PFSK-1 (cell line): ENCODE results near the gene VILL.

Source experiments
- FOXP2 ChIP-seq: optimal IDR thresholded peaks from 2 replicates; pipeline ENCODE3; 2011; ENCODE audit warnings: borderline replicate concordance, control low read depth, inconsistent platforms; ENCODE audit not compliant: insufficient read depth; ENCODE audit errors: extremely low read length, extremely low read depth
- POLR2AphosphoS5 ChIP-seq: IDR thresholded peaks from 2 replicates; pipeline ENCODE4 v1.6.1; 2012; ENCODE audit warnings: low read depth, mild to moderate bottlenecking, control low read depth, low read length, moderate library complexity
- REST ChIP-seq, 2 experiments: IDR thresholded peaks; 2 replicates each; pipeline versions ENCODE4 v1.6.1 to v1.8.0; 2011 to 2012; ENCODE audit warnings: low read depth in 2 of 2, low read length in 2 of 2, control low read depth in 1 of 2, inconsistent platforms in 1 of 2, mild to moderate bottlenecking in 1 of 2, moderate library complexity in 1 of 2; ENCODE audit not compliant: insufficient read depth in 1 of 2
- SIN3A ChIP-seq: IDR thresholded peaks from 2 replicates; pipeline ENCODE4 v1.6.1; 2012; ENCODE audit warnings: mild to moderate bottlenecking, low read length, moderate library complexity, borderline replicate concordance; ENCODE audit not compliant: insufficient read depth
- TAF1 ChIP-seq: IDR thresholded peaks from 2 replicates; pipeline ENCODE4 v1.6.1; 2012; ENCODE audit warnings: low read length, control low read depth, borderline replicate concordance; ENCODE audit not compliant: insufficient read depth

Gene VILL

DNA sequence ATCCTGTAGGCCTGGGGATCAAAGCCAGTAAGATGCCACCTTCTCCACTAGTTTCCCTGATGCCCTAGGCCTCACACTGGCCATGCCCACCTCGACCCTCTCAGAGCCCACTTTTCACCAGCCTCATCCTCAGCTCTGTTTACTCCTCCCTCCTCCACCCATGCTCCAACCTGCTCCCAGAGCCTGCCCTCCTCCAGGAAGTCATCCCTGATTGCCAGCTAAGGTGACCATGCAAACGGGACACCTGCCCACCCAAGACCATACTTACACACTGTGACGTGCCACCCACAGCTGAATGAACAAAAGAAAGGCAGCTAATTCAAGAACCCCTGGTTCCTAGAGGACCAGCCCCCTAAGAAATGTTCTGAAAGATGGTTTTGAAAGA is 29.7 kb downstream of the VILL start:
- TF ChIP-seq TAF1 (no peak), POLR2AphosphoS5 (no peak), FOXP2 (no peak), REST (IDR thresholded peaks at IDR 0.05; ENCODE audit: insufficient read depth in 1 of 2, low read depth in 2 of 2, low read length in 2 of 2) (no peak), SIN3A (no peak)

DNA sequence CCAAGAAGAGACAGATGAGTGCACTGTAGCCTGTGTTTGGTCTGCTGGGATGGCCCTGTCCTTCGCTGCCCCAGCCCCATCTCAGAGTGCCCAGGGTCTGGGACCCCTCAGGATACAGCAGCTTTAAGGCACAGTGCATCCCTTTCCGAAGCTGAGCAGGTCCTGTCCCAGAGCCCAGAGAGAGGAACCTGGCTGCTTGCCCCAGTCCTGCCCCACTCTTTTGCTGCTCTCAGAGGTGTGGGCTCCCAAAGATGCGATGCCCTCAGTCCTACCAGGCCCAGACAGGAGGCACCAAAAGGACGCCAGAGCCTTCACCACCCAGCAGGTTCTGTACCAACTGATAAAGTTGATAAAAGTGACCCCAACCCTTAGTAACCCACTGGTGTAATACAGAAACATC is 30.6 kb downstream of the VILL start:
- no peak for TF ChIP-seq REST (IDR thresholded peaks at IDR 0.05; ENCODE audit: insufficient read depth in 1 of 2, low read depth in 2 of 2, low read length in 2 of 2)
- no peak for TF ChIP-seq POLR2AphosphoS5
- no peak for TF ChIP-seq FOXP2
- TF ChIP-seq TAF1: no peak
- TF ChIP-seq SIN3A: no peak

DNA sequence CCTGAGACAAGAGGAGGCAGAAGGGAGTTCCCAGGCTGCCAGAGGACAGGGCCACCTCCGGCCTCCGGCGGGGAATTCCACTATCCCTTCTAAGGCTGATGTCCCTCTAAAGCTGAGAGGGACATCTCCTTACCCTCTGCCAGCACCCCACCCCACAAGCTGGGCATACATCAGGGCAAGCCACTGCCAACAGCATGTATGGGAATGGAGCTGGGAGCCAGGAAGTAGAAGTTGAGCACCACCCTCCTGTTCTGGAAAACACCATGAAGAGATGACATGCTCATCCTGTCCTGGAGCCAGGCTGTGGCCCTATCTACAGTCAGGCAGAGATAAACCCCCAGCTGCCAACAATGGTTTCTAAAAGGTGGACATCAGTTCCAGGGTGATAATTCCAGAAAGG is 31.7 kb downstream of the VILL start:
- TF ChIP-seq FOXP2 (no peak), TAF1 (no peak), SIN3A (no peak), REST (IDR thresholded peaks at IDR 0.05; ENCODE audit: insufficient read depth in 1 of 2, low read depth in 2 of 2, low read length in 2 of 2) (no peak), POLR2AphosphoS5 (no peak)

- TF ChIP-seq POLR2AphosphoS5: no peak
- TF ChIP-seq REST (IDR thresholded peaks at IDR 0.05; ENCODE audit: insufficient read depth in 1 of 2, low read depth in 2 of 2, low read length in 2 of 2): no peak
- no peak for TF ChIP-seq TAF1
- TF ChIP-seq FOXP2: no peak
- TF ChIP-seq SIN3A: no peak
Measured at GRCh38 chr3:38022896-38023709, 32.5 kb downstream of the VILL start.
